Measurements from ENCODE around the gene SCNN1B.

DNA sequence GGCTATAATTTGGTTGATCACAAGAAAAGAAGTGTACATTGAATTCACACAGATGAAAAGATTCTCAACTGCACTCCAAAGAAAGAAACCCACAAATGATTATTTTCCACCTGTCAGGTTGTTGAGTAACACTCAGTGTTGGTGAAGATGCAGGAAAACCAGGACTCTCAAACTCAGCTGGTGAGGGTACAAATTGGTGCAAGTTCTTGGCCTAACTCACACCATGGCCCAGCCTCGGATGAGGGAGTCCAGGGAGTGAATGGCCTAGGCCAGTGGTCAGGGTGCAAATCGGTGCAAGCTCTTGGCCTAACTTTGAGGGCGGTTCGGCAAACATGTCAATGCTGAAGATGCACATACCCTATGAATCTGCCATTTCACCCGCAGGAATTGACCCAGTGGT, 8.6 kb downstream of the SCNN1B start:
- TF ChIP-seq CTCF (conservative IDR thresholded peaks at IDR 0.05 in 1 of 2, IDR thresholded peaks at IDR 0.05 in 1 of 2; ENCODE audit: extremely low read depth in 1 of 2, insufficient read depth in 1 of 2, low read depth in 1 of 2, low read length in 2 of 2) (no peak), EZH2 (IDR thresholded peaks at IDR 0.05; ENCODE audit: borderline replicate concordance, low read length) (no peak)
